Measurements from ENCODE around the gene BARD1.
A peak's percentile ranks its signal among the peaks of the same experiment; 100 is the strongest.
"Not testable (repeated sequence)": the region's sequence is repeated elsewhere in the genome, so short reads cannot be mapped to it uniquely, and the experiment has no call there.

BARD1 gene

DNA sequence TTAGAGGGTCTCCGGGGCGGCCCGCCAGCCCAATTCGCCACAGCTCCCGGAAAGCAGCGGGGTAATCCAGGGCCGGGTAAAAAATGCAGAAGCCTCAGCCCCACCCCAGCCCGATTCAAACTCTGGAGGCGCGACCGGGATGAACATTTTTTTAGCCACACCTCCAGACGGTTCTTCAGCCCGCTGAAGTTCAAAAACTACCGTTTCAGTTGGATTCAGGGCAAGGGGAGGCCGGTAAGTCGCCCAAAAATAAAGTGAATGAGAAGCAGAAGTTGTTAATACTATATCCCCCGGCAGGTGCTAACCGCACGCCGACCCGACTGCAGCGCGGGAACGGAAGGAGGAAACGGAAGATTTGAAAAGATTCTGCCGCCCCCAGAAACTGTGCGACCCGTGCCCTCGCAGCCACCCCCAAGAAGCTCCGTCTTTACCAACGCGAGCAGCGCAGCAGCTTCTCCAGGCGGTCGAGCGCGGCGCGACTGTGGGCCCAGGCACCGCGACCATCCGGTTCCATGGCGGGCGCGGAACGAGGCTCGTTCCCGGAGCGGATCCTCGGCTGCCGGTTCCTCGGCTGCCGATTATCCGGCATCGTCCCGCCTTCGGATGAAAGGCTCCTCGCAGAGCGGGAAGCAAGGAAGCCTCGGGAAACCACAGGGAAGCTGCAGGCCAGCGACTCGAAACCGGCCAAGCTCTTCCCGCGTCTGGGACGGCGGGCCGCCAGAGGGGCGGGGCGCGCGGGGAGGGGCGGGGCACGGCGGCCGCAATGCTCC is at the start of gene BARD1:
BARD1 (minus strand) TSS at position 703 of the 770 bp plus-strand sequence; CDS start at position 589, 114 bp downstream.
- peak; percentile 71 to 84 (median 77) for DNase-seq

DNA sequence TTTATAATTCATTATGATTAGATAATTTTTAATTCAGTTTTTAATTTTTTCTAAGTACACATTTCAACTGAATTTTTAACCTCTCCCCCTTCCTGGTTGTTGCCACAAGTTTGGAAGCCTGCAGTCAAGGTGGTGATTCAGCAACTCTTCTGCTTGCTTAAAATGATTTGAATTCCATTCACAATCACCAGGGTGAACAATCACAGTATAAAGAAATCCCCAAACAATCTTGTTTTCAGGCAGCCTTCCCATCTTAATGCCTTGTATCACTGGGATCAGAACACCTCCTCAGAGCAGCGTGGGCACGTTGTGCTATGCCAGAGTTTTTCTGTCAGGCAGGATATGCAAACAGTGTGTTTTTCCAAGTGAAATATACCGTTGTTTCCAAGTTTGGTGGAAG is 46.7 kb upstream of the BARD1 start:
- no peak for DNase-seq

DNA sequence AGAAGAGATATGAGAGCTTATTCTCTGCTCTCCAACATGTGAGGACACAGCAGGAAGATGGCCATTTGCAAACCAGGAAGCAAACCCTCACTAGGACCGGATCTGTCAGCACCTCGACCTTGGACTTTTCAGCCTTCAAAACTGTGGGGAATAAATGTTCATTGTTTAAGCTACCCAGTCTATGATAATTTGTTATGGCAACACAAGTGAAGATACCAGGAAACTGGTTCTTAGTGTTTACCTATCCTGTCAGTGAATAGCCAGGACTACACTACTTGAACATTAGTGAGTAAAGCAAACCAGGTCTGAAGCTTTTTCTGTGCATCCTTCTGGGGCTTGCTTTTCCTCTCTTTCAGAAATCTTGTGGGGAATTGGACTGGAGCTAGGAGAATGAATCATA is 44.4 kb upstream of the BARD1 start:
- DNase-seq = no peak

DNA sequence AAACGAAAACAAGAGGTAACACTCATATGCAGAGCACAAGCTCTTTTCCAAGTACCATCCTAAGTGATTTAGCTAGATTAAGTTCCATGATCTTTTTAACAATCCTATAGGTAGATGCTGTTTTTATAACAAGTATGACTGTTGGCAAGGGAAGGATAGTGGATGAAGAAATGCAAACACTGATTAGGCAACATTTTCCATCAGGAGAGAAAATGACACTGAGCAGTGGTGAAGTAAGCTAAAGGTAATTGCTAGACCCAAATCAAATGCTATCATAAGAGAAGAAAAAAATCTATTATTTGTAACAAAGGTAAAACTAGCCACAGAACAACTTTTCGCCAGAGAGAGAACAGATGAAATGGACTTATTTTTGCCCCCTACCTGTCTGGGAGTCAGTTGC is 34.3 kb upstream of the BARD1 start:
- no peak for DNase-seq

DNA sequence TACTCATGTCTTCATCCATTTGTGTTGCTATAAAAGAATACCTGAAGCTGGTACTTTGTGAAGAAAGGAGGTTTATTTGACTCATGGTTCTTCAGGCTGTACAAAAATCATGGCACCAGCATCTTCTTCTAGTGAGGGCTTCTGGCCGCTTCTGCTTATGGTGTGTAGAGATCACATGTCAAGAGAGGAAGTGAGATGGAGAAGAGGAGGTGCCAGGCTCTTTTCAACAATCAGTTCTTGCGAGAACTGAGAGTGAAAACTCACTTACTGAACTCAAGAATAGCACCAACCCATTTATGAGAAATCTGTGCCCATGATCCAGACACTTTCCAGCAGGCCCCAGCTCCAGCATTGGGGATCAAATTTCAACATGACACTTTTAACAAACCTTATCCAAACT is 30.0 kb upstream of the BARD1 start:
- peak in 1 of 3 donors; percentile 5 for DNase-seq

DNA sequence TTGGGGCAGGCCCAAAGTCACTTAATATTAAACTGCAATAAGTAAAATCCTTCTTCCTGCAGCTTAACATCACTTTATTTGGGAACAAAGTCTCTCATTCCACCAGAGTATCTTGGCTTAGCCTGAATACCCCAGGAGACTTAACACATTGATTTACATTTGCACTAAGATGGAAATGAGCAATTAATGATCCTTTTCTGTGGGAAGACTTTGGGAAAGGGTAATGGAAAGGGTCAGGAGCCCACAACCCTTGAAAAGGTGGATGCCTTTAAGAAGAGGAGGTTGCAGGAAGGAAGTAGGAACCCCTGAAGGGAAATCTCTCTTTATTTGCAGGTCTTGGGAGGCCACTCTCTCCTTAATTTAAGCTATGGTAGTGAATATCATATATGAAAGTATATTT is 28.0 kb upstream of the BARD1 start:
- DNase-seq = no peak

DNA sequence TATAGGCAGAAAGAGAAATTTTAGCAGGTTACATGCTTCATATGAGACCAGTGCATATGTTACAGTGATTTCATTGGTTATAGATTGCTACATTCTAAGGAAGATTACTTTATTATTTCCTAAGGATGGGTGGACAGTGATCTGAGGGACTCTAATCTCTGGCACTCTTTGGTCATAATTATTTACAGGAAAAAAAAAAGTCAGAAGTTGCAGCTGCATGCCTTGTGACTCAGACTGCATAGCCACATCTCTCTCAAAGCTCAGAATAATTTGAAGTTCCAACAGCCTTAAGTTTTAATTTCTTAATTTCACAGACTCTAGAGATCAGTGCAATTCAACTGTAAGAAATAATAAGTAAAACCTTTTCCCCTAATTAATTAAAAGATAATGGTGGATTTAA is 27.1 kb upstream of the BARD1 start:
- DNase-seq = no peak

DNA sequence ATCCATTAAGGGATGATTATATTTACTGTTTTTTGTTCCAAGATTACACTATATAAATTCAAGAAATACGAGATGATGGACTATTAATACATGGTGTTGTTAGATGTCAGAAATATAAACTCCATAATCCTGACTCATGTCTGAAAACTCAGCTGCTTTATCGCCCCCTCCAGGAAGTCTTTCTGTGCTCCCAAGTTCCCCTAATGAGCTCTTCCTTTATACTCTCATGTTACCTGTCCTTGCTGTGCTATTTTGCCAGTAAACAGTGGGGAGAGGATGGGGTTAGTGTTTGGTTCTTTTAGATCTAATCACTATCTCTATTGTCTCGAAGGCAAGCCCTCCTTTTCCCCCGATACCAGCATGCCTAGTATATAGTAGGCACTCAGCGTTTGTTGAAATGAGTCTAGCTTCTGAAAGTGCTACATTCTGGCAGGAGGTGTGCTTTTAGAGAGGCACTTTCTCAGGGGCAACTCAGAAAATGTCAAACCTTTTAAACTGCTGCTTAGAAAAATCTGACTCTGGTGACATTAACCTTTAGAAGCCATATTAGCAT is 21.4 kb upstream of the BARD1 start:
- DNase-seq = peak; percentile 29 to 39 (median 37)

DNA sequence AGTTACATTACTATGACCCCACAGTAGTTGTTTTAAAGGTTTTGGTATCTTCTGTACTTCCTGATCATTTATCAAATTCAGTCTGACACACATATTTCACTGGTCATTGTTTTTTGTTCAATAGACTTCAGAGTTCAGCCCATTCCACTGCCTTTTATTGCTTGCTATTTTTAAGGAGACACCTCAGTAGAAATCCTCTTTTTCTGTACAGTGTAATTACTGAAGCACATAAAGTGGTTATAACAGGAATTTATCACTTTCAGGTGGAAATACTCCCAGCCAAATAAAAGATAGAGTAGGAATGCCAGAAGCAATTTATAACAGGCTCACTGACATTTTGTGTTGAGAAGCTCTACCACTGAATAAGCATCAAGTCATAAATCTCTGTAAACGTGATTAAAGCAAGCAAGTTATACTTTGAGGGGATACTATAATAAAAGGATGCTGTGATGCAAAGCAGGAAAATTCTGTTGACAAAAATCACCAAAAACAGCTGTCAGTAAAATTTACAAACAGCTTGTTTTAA is 6.6 kb upstream of the BARD1 start:
- DNase-seq = no peak

DNA sequence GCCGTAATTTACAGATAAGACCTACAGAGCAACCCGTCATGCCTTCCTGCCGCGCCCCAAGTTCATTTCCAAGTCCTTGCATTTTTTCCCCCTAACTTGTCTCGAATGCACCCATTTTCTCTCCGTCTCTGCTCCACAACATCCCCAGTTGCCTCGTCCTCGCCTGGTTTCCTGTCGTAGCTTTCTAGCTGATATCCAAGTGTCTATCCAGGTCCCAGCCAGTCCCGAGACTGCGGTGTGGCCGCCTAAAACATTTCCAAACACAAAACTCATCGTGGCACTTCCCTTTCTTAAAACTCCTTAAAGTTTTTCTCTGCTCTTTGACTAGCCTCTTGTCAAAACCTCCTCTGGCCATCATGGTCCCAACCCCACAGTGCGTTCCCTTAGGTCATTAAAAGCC is 1.2 kb upstream of the BARD1 start:
- peak in 1 of 3 donors; percentile 18 for DNase-seq

DNA sequence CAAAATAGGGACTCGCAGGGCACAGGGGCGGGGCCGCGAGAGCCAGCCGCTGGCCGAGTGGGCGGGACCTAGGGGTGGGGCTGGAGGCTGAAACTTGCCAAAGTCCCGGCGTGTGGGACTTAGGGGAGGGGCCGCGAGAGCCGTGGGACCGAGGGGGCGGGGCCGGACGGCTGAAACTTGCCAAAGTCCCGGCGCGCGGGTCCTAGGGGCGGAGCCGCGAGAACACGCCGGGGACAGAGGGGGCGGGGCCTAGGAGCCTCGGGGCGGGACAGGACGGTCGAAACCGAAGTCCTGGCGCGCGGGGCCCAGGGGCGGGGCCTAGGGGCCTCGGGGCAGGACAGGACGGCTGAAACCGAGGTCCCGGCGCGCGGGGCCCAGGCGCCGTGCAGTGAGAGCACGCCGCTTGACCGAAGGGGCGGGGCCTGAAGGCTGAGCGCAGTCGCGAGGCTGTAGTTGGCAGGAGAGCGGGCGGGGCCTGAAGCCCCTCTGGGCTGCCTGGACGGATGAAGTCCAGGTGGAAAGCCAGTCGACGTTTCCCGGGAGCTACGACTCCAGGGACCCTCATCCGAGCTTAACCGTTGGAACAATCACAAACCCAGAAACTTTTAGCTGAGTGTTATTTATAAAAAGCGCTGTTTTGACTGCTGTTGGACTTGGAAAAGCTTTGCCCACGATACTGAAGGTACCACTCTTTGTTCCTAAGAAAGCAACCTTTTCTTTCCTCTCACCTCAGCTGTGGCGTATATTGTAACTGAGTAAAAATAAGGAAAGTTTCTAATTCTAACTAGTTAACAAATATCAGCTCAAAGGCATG is 475 bp upstream of the BARD1 start:
- DNase-seq = peak; percentile 99 to 100 (median 100)

DNA sequence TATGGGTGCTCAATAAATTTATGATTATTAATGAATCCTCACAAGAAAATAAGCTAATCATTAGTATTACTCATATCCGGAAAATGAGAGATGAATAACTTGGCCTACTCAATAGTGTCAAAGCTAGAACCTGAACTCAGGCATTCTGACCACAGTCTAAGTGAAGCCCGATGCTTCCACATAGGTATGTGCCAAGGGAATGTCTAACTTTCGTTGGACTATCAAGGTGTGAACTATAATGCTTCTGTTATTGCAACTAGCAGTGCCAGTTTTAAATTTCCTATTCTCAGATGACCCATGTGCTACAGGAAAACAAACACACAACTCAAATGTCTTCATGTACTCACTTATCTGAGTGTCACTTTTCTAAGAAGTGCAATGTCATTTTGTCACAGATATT is 1.8 kb downstream of the BARD1 start:
- peak in 1 of 3 donors; percentile 20 for DNase-seq

DNA sequence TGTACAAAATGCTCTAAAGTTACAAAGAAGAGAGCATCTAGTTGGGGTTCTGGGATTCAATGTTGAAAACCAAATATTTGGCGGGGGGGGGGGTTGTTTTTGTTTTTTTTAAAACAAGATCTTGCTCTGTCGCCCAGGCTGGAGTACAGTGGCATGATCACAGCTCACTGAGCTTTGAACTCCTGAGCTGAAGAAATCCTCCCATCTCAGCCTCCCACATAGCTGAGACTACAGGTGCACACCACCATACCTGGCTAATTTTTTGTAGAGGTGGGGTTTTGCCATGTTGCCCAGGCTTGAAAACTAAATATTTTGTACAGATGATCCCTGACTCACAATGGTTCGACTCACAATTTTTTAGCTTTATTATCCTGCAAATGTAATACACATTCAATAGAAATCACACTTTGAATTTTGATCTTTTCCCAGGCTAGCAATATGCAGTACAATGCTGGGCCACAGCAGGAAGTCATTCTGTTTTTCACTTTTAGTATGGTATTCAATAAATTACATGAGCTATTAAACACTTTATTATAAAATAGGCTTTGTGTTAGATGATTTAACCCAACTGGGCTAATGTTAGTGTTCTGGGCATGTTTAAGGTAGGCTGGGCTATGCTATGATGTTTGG is 7.6 kb downstream of the BARD1 start:
- no peak for DNase-seq

DNA sequence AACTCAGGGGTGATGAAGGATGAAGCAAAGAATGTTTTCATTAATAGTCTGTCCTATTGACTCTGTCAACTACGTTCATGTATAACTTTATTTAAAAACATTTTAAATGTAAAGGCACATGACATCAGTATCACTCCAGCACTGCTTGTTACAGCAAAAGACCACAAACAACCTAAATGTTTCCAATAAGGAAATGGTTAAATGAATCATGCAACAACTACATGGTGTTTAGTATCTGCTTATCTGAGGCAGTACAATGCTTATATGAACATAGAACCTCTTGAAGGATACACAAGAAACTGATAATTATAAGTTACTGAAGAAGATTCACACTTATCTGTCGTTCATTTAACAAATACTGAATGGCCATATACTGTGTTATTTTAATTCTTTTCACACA is 8.4 kb downstream of the BARD1 start:
- DNase-seq = no peak

DNA sequence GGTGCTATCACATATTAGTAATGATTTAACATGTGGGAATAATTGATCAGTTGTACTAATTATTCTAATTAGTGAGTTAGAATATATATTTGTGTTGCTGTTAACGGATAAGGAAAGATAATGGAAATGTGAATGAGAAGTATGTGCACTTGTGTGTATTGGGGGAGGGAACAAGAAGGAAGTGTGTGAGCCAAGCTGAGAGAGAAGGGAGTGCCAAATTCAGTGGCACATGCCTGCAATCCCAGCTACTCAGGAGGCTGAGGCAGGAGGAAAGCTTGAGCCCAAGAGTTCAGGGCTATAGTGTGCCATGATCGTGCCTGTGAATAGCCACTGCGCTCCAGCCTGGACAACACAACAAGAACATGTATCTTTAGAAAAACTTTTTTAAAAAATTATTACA is 9.3 kb downstream of the BARD1 start:
- peak in 1 of 3 donors; percentile 5 for DNase-seq

DNA sequence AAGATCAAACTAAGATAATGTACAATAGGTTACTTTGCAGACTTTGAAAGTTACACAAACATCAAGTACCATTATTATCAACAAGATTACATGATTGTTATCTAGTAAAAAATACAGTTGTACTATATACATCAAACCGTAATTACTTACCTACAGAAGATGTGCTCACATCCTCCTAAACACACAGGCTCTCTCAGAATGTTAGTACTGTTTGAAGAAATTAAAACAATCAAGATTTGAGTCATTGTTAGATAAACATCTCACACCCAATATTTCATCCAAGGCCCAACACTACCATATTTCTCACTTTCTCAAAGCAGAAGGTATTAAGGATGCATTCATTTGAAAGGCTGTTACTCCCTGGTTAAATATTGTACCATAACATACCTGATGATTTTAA is 12.6 kb downstream of the BARD1 start:
- DNase-seq = no peak

DNA sequence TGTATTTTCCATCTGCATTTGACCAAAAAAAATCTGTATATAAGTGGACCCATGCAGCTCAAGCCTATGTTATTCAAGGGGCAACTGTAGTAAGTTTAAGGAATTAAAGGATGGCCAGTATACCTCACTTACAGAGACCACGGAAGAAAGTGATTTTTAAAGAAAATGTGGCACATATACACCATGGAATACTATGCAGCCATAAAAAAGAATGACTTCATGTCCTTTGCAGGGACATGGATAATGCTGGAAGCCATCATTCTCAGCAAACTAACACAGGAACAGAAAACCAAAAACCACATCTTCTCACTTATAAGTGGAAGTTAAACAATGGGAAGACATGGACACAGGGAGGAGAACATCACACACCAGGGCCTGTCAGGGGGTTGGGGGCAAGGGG is 26.3 kb downstream of the BARD1 start:
- not testable (repeated sequence) for DNase-seq

DNA sequence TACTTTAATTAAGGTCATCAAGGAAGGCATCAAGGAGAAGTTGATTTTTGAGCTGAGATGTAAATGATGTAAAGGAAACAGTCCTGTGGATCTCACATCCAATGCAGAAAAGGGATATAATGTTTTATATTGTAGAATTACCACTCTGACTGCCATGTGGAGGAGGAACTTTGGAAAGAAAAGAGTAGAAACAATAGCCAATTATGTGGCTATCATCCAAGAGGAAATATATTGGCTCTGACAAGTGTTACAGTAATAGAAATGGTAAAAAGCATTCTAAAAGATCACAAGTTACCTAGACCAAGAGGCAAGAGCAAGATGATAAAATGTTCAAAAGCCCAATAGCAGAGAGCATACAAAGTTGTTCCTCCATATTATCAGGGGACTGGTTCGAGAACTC is 26.8 kb downstream of the BARD1 start:
- DNase-seq = no peak

DNA sequence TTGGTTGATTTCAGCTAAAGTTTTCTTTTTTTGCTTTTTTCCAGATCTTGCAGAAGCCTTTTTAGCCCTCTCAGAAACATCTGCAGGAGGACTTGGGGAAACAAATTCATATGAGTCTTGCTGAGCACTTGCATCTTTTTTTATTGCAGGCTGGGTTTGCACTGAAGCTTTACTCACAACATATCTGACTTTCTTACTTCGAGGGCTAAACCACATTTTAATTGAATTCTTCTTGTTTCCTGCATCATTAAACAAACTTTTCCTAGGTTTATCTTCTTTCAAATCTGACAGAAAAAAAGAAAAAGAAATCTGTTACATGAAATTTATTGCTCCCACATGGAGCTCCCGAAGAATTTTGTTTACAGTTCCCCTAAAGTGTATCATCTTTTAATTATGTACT is 28.3 kb downstream of the BARD1 start:
- no peak for DNase-seq

DNA sequence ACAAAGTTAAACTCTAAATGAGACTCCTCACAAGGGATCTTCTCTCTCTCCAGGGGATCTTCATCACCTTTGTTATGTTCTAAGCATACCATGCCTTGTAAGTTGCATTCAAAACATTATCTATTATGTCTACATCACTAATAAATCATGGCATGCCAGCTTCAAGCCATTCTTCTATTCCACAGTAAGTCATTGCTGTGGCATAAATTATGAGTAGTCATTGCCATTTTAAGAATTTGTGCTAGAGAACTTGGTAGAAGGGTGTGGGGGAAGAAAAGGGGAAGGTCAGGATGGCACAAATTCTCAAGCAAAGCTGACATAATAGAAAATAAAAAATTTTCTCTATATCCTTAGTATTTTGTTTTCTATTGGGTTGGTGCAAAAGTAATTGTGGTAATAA is 33.5 kb downstream of the BARD1 start:
- peak; percentile 40 to 73 (median 72) for DNase-seq

DNA sequence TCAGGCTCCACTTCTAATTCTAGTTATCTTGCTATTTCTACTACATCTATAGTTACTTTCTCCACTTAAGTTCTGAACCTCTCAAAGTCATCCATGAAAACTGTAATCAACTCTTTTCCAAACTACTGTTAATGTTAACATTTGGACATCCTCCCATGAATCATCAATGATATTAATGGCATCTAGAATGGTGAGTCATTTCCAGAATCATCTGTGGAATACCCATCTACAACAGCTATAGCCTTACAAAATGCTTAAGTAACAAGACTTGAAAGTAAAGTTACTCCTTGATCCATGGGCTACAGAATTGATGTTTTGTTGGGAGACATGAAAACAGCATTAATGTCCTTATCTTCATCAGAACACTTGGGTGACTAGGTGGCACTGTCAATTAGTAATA is 35.4 kb downstream of the BARD1 start:
- peak; percentile 24 to 81 (median 73) for DNase-seq

DNA sequence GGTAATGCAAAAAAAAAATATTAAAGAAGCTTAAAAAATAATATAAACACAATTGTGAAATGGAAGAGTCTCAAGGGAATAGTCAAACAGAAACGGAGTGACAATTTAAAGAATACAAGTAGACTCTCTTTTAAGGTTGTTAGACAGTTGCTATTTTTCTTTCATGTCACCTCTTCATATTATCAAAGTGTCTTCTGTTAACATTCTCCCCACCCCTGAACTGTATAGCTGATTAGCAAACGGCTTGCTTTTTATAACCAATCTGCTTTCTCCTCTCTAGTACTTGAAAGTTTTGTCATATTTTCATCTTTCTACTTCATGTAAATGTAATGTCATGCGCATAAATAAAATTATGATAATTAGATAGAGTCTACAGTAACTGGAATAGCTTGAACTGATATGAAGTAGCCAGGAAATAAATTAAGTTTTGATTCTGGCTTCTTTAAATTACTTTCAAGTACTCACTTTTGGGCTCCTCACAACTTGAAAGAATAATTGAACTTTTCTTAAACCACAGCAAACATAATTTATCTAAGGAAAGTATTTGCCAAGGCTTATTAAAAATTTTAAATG is 37.0 kb downstream of the BARD1 start:
- no peak for DNase-seq

DNA sequence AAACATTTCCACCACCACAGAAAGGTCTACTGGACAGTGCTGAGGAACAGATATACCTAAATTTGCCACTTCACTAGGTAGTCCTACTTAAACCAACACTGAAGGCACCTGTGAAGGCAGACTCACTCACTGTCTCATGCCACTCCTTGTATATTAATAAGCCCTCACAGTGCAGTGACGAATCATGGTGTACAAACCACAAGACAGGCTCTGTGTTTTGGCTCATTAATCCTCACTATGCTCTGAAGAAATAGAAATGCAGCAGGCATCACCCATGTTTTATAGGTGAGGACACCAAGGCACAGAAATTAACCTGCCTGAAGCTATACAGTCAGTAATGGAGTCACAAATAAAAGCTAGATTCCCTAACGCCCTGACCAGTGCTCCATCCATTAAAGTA is 44.3 kb downstream of the BARD1 start:
- DNase-seq = no peak
